Activated CD8-positive, alpha-beta memory T cell treated with anti-CD3 and anti-CD28 coated beads, Interleukin-2, amount 10 ng/mL, durations not matched to agents 7 days and 5 days (primary cell): Measurements from ENCODE around the gene TRAPPC2L. TPM values are rescaled to one million over a fixed set of nuclear protein-coding genes. Genes with fewer than 3 reads are reported as not detected.

ENCODE experiments used
- ATAC-seq: fragments of 150-1000 bp; cut with Tn5 transposase; one replicate; pipeline ENCODE4 v1.10.0; 2021; ENCODE audit warnings: moderate library complexity
- CTCF ChIA-PET: fragments of 350-600 bp; sonication (Branson Sonifier 250); formaldehyde crosslinking; loops from one replicate; lab custom pipeline; 2021; ENCODE audit warnings: antibody characterized with exemption; lab: Charles Lee
- DNase-seq: peaks from one replicate; pipeline ENCODE4 v3.0.0-alpha.2; 2020
- H3K27ac Mint-ChIP-seq: one replicate; pipeline ENCODE4 v1.8.0; 2021; ENCODE audit warnings: mild to moderate bottlenecking, mixed read lengths
- H3K27me3 Mint-ChIP-seq: one replicate; pipeline ENCODE4 v1.8.0; 2021; ENCODE audit warnings: mixed read lengths
- H3K36me3 Mint-ChIP-seq: one replicate; pipeline ENCODE4 v1.8.0; 2021; ENCODE audit warnings: mild to moderate bottlenecking, mixed read lengths
- H3K4me1 Mint-ChIP-seq: one replicate; pipeline ENCODE4 v1.8.0; 2021; ENCODE audit warnings: mixed read lengths
- H3K4me3 Mint-ChIP-seq: one replicate; pipeline ENCODE4 v1.8.0; 2021; ENCODE audit warnings: mild to moderate bottlenecking, moderate library complexity, mixed read lengths
- H3K9me3 Mint-ChIP-seq: one replicate; pipeline ENCODE4 v1.8.0; 2022; ENCODE audit warnings: low read depth, mixed read lengths
- total RNA-seq, 2 experiments: library from RNA; stranded (reverse); gene quantifications; one replicate each; pipeline ENCODE4 v1.2.3, GENCODE V29; 2021

TRAPPC2L gene
- total RNA-seq, 2 experiments from 2014 or later, result 49.2 to 51.3 TPM

GRCh38 chr16:88837806-88838205 is 19.1 kb upstream of the TRAPPC2L start:
- Mint-ChIP-seq H3K4me1 (peaks cover 5% of the 10 kb centered on the region), H3K36me3 (no peaks in the 10 kb centered on the region), H3K9me3 (no peaks in the 10 kb centered on the region), H3K4me3 (no peak overlapping the region), H3K27ac (no peak overlapping the region), H3K27me3 (no peaks in the 10 kb centered on the region)
- CTCF ChIA-PET, result no interaction called here
- no peak for ATAC-seq
- no peak for DNase-seq

GRCh38 chr16:88838566-88838965 is 18.4 kb upstream of the TRAPPC2L start:
- Mint-ChIP-seq H3K4me3 (no peak overlapping the region), H3K27ac (no peak overlapping the region), H3K27me3 (no peaks in the 10 kb centered on the region), H3K36me3 (no peaks in the 10 kb centered on the region), H3K9me3 (no peaks in the 10 kb centered on the region), H3K4me1 (peaks cover 5% of the 10 kb centered on the region)
- CTCF ChIA-PET, result no interaction called here
- DNase-seq (no peak), ATAC-seq (no peak)

DNA sequence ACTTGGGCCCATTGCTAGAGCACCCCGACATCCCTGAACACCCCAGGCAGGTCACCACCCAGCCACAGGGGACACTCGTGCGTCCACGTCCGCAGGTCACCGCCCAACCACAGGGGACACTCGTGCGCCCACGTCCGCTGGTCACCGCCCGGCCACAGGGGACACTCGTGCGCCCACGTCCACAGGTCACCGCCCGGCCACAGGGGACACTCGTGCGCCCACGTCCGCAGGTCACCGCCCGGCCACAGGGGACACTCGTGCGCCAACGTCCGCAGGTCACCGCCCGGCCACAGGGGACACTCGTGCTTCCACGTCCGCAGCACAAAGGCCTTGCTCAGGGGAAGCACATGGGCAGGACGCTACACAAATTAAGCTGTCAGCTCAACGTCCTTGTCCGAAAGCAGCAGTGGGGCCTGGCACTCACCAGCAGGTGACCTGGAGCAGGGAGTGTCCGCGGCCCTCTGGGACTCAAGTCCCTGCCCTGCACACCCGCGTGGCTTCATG is 17.8 kb upstream of the TRAPPC2L start:
- CTCF ChIA-PET, result no interaction called here
- peaks cover 5% of the 10 kb centered on the region for H3K4me1 Mint-ChIP-seq
- no peaks in the 10 kb centered on the region for H3K9me3 Mint-ChIP-seq
- H3K4me3 Mint-ChIP-seq, result no peak overlapping the region
- H3K27ac Mint-ChIP-seq, result no peak overlapping the region
- no peak for DNase-seq
- no peaks in the 10 kb centered on the region for H3K27me3 Mint-ChIP-seq
- no peaks in the 10 kb centered on the region for H3K36me3 Mint-ChIP-seq
- ATAC-seq, result no peak

- no peaks in the 10 kb centered on the region for H3K9me3 Mint-ChIP-seq
- H3K27me3 Mint-ChIP-seq, result no peaks in the 10 kb centered on the region
- H3K4me1 Mint-ChIP-seq, result peaks cover 5% of the 10 kb centered on the region
- no peaks in the 10 kb centered on the region for H3K36me3 Mint-ChIP-seq
- CTCF ChIA-PET, result no interaction called here
- no peak overlapping the region for H3K27ac Mint-ChIP-seq
- ATAC-seq (no peak), DNase-seq (no peak)
- no peak overlapping the region for H3K4me3 Mint-ChIP-seq
Observed at GRCh38 chr16:88839745-88840599, 17.0 kb upstream of the TRAPPC2L start.

GRCh38 chr16:88840600-88841215 is 16.2 kb upstream of the TRAPPC2L start:
- H3K4me3 Mint-ChIP-seq, result no peak overlapping the region
- H3K36me3 Mint-ChIP-seq, result no peaks in the 10 kb centered on the region
- H3K4me1 Mint-ChIP-seq, result peaks cover 5% of the 10 kb centered on the region
- no peaks in the 10 kb centered on the region for H3K9me3 Mint-ChIP-seq
- CTCF ChIA-PET, result no interaction called here
- no peak for DNase-seq
- H3K27me3 Mint-ChIP-seq, result no peaks in the 10 kb centered on the region
- ATAC-seq, result no peak
- no peak overlapping the region for H3K27ac Mint-ChIP-seq

- Mint-ChIP-seq H3K36me3 (no peaks in the 10 kb centered on the region), H3K9me3 (no peaks in the 10 kb centered on the region), H3K27ac (no peak overlapping the region), H3K27me3 (no peaks in the 10 kb centered on the region), H3K4me1 (peaks cover 5% of the 10 kb centered on the region), H3K4me3 (no peak overlapping the region)
- CTCF ChIA-PET, result no interaction called here
- peak; percentile 69 for ATAC-seq
- DNase-seq, result no peak
Observed at GRCh38 chr16:88841521-88842307, 15.2 kb upstream of the TRAPPC2L start.

GRCh38 chr16:88842308-88842756 is 14.6 kb upstream of the TRAPPC2L start:
- CTCF ChIA-PET, result no interaction called here
- DNase-seq, result no peak
- no peak for ATAC-seq
- no peak overlapping the region for H3K27ac Mint-ChIP-seq
- H3K9me3 Mint-ChIP-seq, result no peaks in the 10 kb centered on the region
- no peak overlapping the region for H3K4me3 Mint-ChIP-seq
- peaks cover 5% of the 10 kb centered on the region for H3K4me1 Mint-ChIP-seq
- H3K36me3 Mint-ChIP-seq, result no peaks in the 10 kb centered on the region
- no peaks in the 10 kb centered on the region for H3K27me3 Mint-ChIP-seq

DNA sequence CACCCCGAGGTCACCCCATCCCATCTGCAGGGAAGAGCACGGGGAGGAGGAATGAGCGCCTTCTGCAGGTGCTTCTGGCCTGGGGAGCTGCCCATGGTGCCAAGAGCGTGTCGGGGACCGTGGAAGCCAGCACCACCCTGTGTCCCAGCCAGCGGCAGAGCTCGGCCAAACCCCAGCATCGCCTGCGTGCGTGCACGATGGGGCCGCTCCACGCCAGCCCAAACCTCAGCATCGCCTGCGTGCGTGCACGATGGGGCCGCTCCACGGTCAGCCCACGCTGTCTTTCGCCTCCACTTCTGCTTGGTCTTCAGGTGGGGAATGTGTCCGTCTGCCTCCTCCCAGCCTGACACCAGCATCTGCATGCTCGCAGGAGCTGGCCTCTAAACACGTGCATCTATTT is 14.1 kb upstream of the TRAPPC2L start:
- no peak overlapping the region for H3K4me3 Mint-ChIP-seq
- H3K27ac Mint-ChIP-seq, result no peak overlapping the region
- DNase-seq (no peak), ATAC-seq (no peak)
- H3K36me3 Mint-ChIP-seq, result no peaks in the 10 kb centered on the region
- CTCF ChIA-PET, result no interaction called here
- H3K27me3 Mint-ChIP-seq, result no peaks in the 10 kb centered on the region
- H3K4me1 Mint-ChIP-seq, result peaks cover 5% of the 10 kb centered on the region
- H3K9me3 Mint-ChIP-seq, result no peaks in the 10 kb centered on the region

DNA sequence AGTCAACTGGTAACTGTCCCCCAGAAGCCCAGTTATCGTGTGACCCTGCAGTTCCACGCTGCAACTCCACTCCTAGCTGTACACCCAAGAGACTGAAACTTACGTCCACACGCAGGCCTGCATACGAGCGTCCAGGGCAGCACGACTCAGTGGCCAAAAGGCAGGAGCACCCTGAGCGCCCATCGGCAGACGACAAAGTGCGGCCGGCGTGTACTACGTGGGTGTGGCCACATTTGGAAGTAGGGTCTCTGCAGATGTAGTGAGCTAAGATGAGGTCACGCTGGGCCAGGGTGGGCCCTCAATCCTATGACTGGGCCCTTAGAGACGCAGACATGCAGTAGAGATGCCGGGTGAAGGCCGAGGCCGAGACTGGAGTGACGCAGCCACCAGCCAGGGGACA is 13.7 kb upstream of the TRAPPC2L start:
- DNase-seq (no peak), ATAC-seq (no peak)
- no peaks in the 10 kb centered on the region for H3K27me3 Mint-ChIP-seq
- peaks cover 5% of the 10 kb centered on the region for H3K4me1 Mint-ChIP-seq
- H3K4me3 Mint-ChIP-seq, result no peak overlapping the region
- CTCF ChIA-PET, result no interaction called here
- no peaks in the 10 kb centered on the region for H3K9me3 Mint-ChIP-seq
- no peaks in the 10 kb centered on the region for H3K36me3 Mint-ChIP-seq
- no peak overlapping the region for H3K27ac Mint-ChIP-seq

DNA sequence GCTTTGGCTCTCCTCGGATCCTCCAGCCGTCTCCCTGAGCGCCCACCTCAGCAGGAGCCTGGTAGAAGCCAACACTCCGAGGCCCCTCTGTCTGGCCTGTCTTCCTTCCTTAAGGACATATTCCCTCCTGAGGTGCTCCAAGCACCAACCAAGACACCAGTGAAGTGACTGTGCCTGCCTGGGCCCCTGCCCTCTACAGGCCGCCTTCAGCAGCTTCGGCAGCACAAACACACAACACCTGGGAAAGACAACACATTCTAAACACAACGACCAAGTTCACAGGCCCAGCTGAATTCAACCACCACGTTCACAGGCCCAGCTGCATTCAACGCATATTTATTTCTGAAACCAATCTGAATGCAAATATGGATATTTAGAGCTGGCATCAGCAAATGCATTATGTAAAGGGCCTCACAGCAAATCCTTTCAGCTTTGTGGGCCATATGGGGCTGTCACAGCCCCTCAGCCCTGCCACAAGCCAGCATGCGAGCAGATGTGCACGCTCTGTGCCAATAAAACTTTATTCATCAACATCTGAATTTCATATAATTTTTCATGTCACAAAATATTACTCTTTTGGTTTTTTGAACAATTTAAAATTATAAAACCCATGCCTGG is 12.4 kb upstream of the TRAPPC2L start:
- H3K27me3 Mint-ChIP-seq, result no peaks in the 10 kb centered on the region
- ATAC-seq (no peak), DNase-seq (no peak)
- no peak overlapping the region for H3K4me3 Mint-ChIP-seq
- no peaks in the 10 kb centered on the region for H3K9me3 Mint-ChIP-seq
- CTCF ChIA-PET, result no interaction called here
- H3K4me1 Mint-ChIP-seq, result peaks cover 5% of the 10 kb centered on the region
- no peak overlapping the region for H3K27ac Mint-ChIP-seq
- H3K36me3 Mint-ChIP-seq, result no peaks in the 10 kb centered on the region

GRCh38 chr16:88846088-88846487 is 10.8 kb upstream of the TRAPPC2L start:
- H3K4me3 Mint-ChIP-seq, result no peak overlapping the region

DNA sequence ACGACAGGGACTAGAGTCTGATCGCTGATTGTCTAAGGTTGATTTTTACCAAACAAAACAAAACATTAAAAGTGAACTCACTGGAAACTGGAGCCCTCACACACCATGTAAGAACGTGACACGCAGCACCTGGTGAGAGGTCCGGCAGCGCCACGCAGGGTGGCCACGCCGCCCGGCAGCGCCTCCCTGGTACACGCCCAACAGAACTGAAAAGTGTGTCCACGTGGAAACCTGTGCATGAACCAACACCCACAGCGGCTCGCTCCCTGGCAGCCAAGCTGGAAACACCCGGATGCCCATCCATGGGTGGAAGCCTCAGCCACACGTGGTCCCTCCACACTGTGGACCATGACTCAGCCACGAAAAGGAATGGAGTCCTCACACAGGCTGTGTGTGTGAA is 9.3 kb upstream of the TRAPPC2L start:
- H3K27ac Mint-ChIP-seq, result no peak overlapping the region
- no peaks in the 10 kb centered on the region for H3K4me1 Mint-ChIP-seq
- CTCF ChIA-PET, result interaction anchor here (0.9 kb wide), 1 partner anchor 10 kb away, joined by 3 read pairs; no protein-coding TSS in a partner anchor
- H3K36me3 Mint-ChIP-seq, result no peaks in the 10 kb centered on the region
- no peak for DNase-seq
- no peak overlapping the region for H3K4me3 Mint-ChIP-seq
- ATAC-seq, result no peak
- H3K27me3 Mint-ChIP-seq, result no peaks in the 10 kb centered on the region
- H3K9me3 Mint-ChIP-seq, result no peaks in the 10 kb centered on the region

More at GRCh38 chr16:88846088-88846487, 10.8 kb upstream of the TRAPPC2L start:
- ATAC-seq, result no peak
- CTCF ChIA-PET, result interaction anchor here (2.0 kb wide), 1 partner anchor 11 kb away, joined by 7 read pairs; the partner anchor contains the start of genes GALNS and TRAPPC2L
- no peak overlapping the region for H3K27ac Mint-ChIP-seq
- DNase-seq, result no peak
- H3K4me1 Mint-ChIP-seq, result peaks cover 5% of the 10 kb centered on the region
- no peaks in the 10 kb centered on the region for H3K36me3 Mint-ChIP-seq
- H3K9me3 Mint-ChIP-seq, result no peaks in the 10 kb centered on the region
- no peaks in the 10 kb centered on the region for H3K27me3 Mint-ChIP-seq

DNA sequence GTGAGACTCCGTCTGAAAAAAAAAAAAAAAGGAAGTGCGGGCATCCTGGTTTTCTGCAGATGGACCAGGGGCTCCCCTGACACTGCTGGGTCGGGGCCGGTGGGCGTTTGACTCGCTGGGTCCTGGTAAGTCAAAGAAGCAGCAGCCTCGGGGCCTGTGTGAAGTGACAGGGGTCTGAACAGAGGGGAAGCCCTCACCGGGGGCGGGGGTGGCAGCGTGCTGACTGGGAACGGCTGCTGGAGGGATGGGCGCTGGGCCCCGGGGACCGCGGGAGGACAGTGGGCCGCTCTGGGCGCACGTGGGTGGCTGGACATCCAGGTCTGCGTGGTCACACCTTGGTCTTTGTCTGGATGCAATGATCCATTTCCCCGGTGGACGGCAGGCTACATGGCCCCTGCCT is 8.4 kb upstream of the TRAPPC2L start:
- Mint-ChIP-seq H3K36me3 (no peaks in the 10 kb centered on the region), H3K9me3 (no peaks in the 10 kb centered on the region), H3K4me1 (no peaks in the 10 kb centered on the region), H3K27ac (no peak overlapping the region), H3K27me3 (no peaks in the 10 kb centered on the region), H3K4me3 (no peak overlapping the region)
- ATAC-seq, result no peak
- CTCF ChIA-PET, result interaction anchor here (0.9 to 1.1 kb wide), 1 partner anchor 9 kb away, joined by 3 read pairs; no protein-coding TSS in a partner anchor
- DNase-seq, result no peak
